Endodermal cell (in vitro differentiated cells): ENCODE data around the gene CORO1C. TPM values are rescaled to one million over a fixed set of nuclear protein-coding genes. Genes with fewer than 3 reads are reported as not detected.

Experiments used
- DNase-seq: peaks from one replicate; pipeline ENCODE4 v3.0.0-alpha.2; 2017
- H3K27ac ChIP-seq: 2 replicates; pipeline ENCODE4 v1.5.1; 2013; ENCODE audit warnings: mild to moderate bottlenecking, low read depth, low read length, moderate library complexity
- H3K27me3 ChIP-seq: 2 replicates; pipeline ENCODE4 v1.6.1; 2013; ENCODE audit warnings: mild to moderate bottlenecking, low read length, moderate library complexity; ENCODE audit not compliant: insufficient read depth, control insufficient read depth, poor library complexity, severe bottlenecking
- H3K36me3 ChIP-seq: 2 replicates; pipeline ENCODE4 v1.7.0; 2013; ENCODE audit warnings: mild to moderate bottlenecking, low read length, moderate library complexity; ENCODE audit not compliant: control insufficient read depth, insufficient read depth
- H3K4me1 ChIP-seq: one replicate; pipeline ENCODE4 v1.7.0; 2013; ENCODE audit warnings: low read length; ENCODE audit not compliant: control insufficient read depth, insufficient read depth
- H3K4me3 ChIP-seq: 2 replicates; pipeline ENCODE4 v1.5.1; 2013; ENCODE audit warnings: mild to moderate bottlenecking, low read length, moderate library complexity
- H3K9ac ChIP-seq: 2 replicates; pipeline ENCODE4 v1.6.1; 2013; ENCODE audit warnings: mild to moderate bottlenecking, low read length, moderate library complexity; ENCODE audit not compliant: poor library complexity, severe bottlenecking; ENCODE audit errors: extremely low read depth
- H3K9me3 ChIP-seq: 2 replicates; pipeline ENCODE4 v1.6.1; 2013; ENCODE audit warnings: mild to moderate bottlenecking, low read length, moderate library complexity; ENCODE audit not compliant: control insufficient read depth
- H3K27ac Mint-ChIP-seq: 2 replicates; pipeline ENCODE4 v1.8.0; 2020; ENCODE audit warnings: mixed read lengths
- H3K27me3 Mint-ChIP-seq: 2 replicates; pipeline ENCODE4 v1.8.0; 2021; ENCODE audit warnings: mild to moderate bottlenecking, mixed read lengths; ENCODE audit not compliant: insufficient read depth
- H3K36me3 Mint-ChIP-seq: 2 replicates; pipeline ENCODE4 v1.8.0; 2020; ENCODE audit warnings: low read depth, mixed read lengths
- H3K4me1 Mint-ChIP-seq: 2 replicates; pipeline ENCODE4 v1.8.0; 2020; ENCODE audit warnings: mixed read lengths
- H3K4me3 Mint-ChIP-seq: 2 replicates; pipeline ENCODE4 v1.8.0; 2020; ENCODE audit warnings: mild to moderate bottlenecking, moderate library complexity, mixed read lengths
- H3K9me3 Mint-ChIP-seq: 2 replicates; pipeline ENCODE4 v1.8.0; 2020; ENCODE audit warnings: mild to moderate bottlenecking, mixed read lengths
- CTCF ChIP-seq: fragments of 200-600 bp; sonication (generic); conservative IDR thresholded peaks from 2 replicates; pipeline ENCODE4 v1.5.0; 2021; ENCODE audit warnings: antibody characterized with exemption, mild to moderate bottlenecking
- WGBS, 2 experiments: methylation state at CpG; one replicate each; pipeline versions ENCODE4 v1.1.5 to v1.1.7; 2013; ENCODE audit warnings: missing lambda C conversion rate in 2 of 2, mixed read lengths in 1 of 2; ENCODE audit not compliant: insufficient coverage in 1 of 2, insufficient read length in 1 of 2; 5-methylcytosine and 5-hydroxymethylcytosine counted together
- total RNA-seq, 2 donors: library from RNA; stranded (reverse); fragmentation: NEBNext Ultra II Directional in 1 of 2; extraction: Animal tissue kit (Norgen Biotek cat#: 25700) in 1 of 2; gene quantifications; 2 replicates in 1 of 2; 3 replicates in 1 of 2; pipeline ENCODE4 v1.2.1, GENCODE V29; 2021

Gene CORO1C
- total RNA-seq, 2 donors from 2014 or later = 122 to 125 TPM

GRCh38 chr12:108613548-108613947 is 117.8 kb downstream of the CORO1C start:
- Histone ChIP-seq H3K4me3 (no peak overlapping the region), H3K27me3 (no peaks in the 10 kb centered on the region), H3K9me3 (no peaks in the 10 kb centered on the region), H3K36me3 (no peaks in the 10 kb centered on the region), H3K4me1 (no peaks in the 10 kb centered on the region), H3K27ac (no peak overlapping the region), H3K9ac (no peak overlapping the region)
- Mint-ChIP-seq H3K27me3 (peaks cover 2% of the 10 kb centered on the region), H3K4me1 (no peaks in the 10 kb centered on the region), H3K4me3 (no peak overlapping the region), H3K9me3 (peaks cover 9% of the 10 kb centered on the region), H3K27ac (no peak overlapping the region), H3K36me3 (no peaks in the 10 kb centered on the region)
- TF ChIP-seq CTCF = no peak
- DNase-seq = no peak
- 62 to 85% methylated on average over 3 to 9 of the region's 9 CpGs for WGBS, 2 experiments

- Mint-ChIP-seq H3K4me3 (no peak overlapping the region), H3K27me3 (peaks cover 2% of the 10 kb centered on the region), H3K9me3 (peaks cover 9% of the 10 kb centered on the region), H3K36me3 (no peaks in the 10 kb centered on the region), H3K4me1 (no peaks in the 10 kb centered on the region), H3K27ac (no peak overlapping the region)
- DNase-seq = peak; percentile 91
- no peak for TF ChIP-seq CTCF
- no peaks in the 10 kb centered on the region for H3K27me3 ChIP-seq
- H3K36me3 ChIP-seq = no peaks in the 10 kb centered on the region
- no peak overlapping the region for H3K4me3 ChIP-seq
- no peak overlapping the region for H3K27ac ChIP-seq
- no peaks in the 10 kb centered on the region for H3K9me3 ChIP-seq
- WGBS, 2 experiments = 79 to 82% methylated on average over 8 of the region's 8 CpGs
- no peak overlapping the region for H3K9ac ChIP-seq
- no peaks in the 10 kb centered on the region for H3K4me1 ChIP-seq
Measured at GRCh38 chr12:108612788-108613282, 118.5 kb downstream of the CORO1C start.

- peak; percentile 93 for DNase-seq
- Histone ChIP-seq H3K9me3 (no peaks in the 10 kb centered on the region), H3K9ac (no peak overlapping the region), H3K27ac (no peak overlapping the region), H3K4me1 (no peaks in the 10 kb centered on the region), H3K36me3 (no peaks in the 10 kb centered on the region), H3K27me3 (no peaks in the 10 kb centered on the region), H3K4me3 (no peak overlapping the region)
- peaks cover 2% of the 10 kb centered on the region for H3K27me3 Mint-ChIP-seq
- 41 to 70% methylated on average over 4 to 5 of the region's 5 CpGs for WGBS, 2 experiments
- no peak overlapping the region for H3K27ac Mint-ChIP-seq
- H3K36me3 Mint-ChIP-seq = no peaks in the 10 kb centered on the region
- peaks cover 9% of the 10 kb centered on the region for H3K9me3 Mint-ChIP-seq
- TF ChIP-seq CTCF = peak; percentile 77
- no peak overlapping the region for H3K4me3 Mint-ChIP-seq
- no peaks in the 10 kb centered on the region for H3K4me1 Mint-ChIP-seq
Measured at GRCh38 chr12:108611884-108612415, 119.4 kb downstream of the CORO1C start.
